GM23248 (cell line): Measurements from ENCODE around the gene ADO. TPM values are rescaled to one million over a fixed set of nuclear protein-coding genes. Genes with fewer than 3 reads are reported as not detected.

ENCODE experiments used
- DNase-seq: peaks from one replicate; pipeline ENCODE4 v3.0.0-alpha.2; 2015
- H2AFZ ChIP-seq: fragments of 200-600 bp; sonication (generic); 2 replicates; pipeline ENCODE4 v1.6.1; 2016; ENCODE audit warnings: antibody characterized with exemption
- H3F3A ChIP-seq: fragments of 200-600 bp; sonication (generic); 2 replicates; pipeline ENCODE4 v1.6.1; 2016; ENCODE audit warnings: mild to moderate bottlenecking, antibody characterized with exemption, mixed run types; ENCODE audit not compliant: insufficient read depth
- H3K27ac ChIP-seq: fragments of 200-600 bp; sonication (generic); 2 replicates; pipeline ENCODE4 v1.5.1; 2016; ENCODE audit warnings: mild to moderate bottlenecking
- H3K27me3 ChIP-seq: fragments of 200-600 bp; sonication (generic); replicated peaks from 2 replicates; pipeline ENCODE4 v1.6.1; 2016; ENCODE audit warnings: mild to moderate bottlenecking; ENCODE audit not compliant: insufficient read depth
- H3K36me3 ChIP-seq: fragments of 200-600 bp; sonication (generic); 2 replicates; pipeline ENCODE4 v1.6.1; 2016; ENCODE audit warnings: low read depth, mild to moderate bottlenecking
- H3K4me1 ChIP-seq: fragments of 200-600 bp; sonication (generic); 2 replicates; pipeline ENCODE4 v1.6.1; 2016; ENCODE audit warnings: mild to moderate bottlenecking; ENCODE audit not compliant: insufficient read depth
- H3K4me2 ChIP-seq: fragments of 200-600 bp; sonication (generic); one replicate; pipeline ENCODE4 v1.6.1; 2016; ENCODE audit warnings: mild to moderate bottlenecking; ENCODE audit not compliant: unreplicated experiment
- H3K4me3 ChIP-seq: fragments of 200-600 bp; sonication (generic); 2 replicates; pipeline ENCODE4 v1.5.1; 2016; ENCODE audit warnings: mild to moderate bottlenecking
- H3K79me2 ChIP-seq: fragments of 200-600 bp; sonication (generic); 2 replicates; pipeline ENCODE4 v1.6.1; 2016; ENCODE audit warnings: mild to moderate bottlenecking; ENCODE audit not compliant: insufficient read depth
- H3K9ac ChIP-seq: fragments of 200-600 bp; sonication (generic); 2 replicates; pipeline ENCODE4 v1.6.1; 2016; ENCODE audit warnings: mild to moderate bottlenecking
- H3K9me2 ChIP-seq: fragments of 200-600 bp; sonication (generic); 2 replicates; pipeline ENCODE4 v1.6.1; 2016; ENCODE audit warnings: mixed run types, mild to moderate bottlenecking, moderate library complexity; ENCODE audit not compliant: insufficient read depth
- H3K9me3 ChIP-seq: fragments of 200-600 bp; sonication (generic); one replicate; pipeline ENCODE4 v1.6.1; 2017; ENCODE audit warnings: low read depth
- H4K20me1 ChIP-seq: fragments of 200-600 bp; sonication (generic); 2 replicates; pipeline ENCODE4 v1.6.0; 2016; ENCODE audit not compliant: insufficient read depth
- EZH2 ChIP-seq: fragments of 200-600 bp; sonication (generic); IDR thresholded peaks from 2 replicates; pipeline ENCODE4 v1.6.1; 2018; ENCODE audit warnings: antibody characterized with exemption, mild to moderate bottlenecking; ENCODE audit not compliant: insufficient read depth, poor library complexity, severe bottlenecking
- EZH2phosphoT487 ChIP-seq: fragments of 200-600 bp; sonication (generic); IDR thresholded peaks from 2 replicates; pipeline ENCODE4 v1.6.1; 2018; ENCODE audit warnings: antibody characterized with exemption, moderate library complexity, mild to moderate bottlenecking, low read depth; ENCODE audit not compliant: insufficient read depth
- WGBS, 2 experiments: methylation state at CpG; one replicate each; pipeline ENCODE4 v1.1.6; 2015 to 2017; ENCODE audit warnings: low lambda C conversion rate in 2 of 2, low coverage in 1 of 2; ENCODE audit errors: missing lambda C conversion rate in 2 of 2; 5-methylcytosine and 5-hydroxymethylcytosine counted together
- in situ Hi-C: fragments of 300-500 bp; cut with MboI; formaldehyde crosslinking; loops from 2 replicates; pipeline ENCODE4 v1.15.0; 2020
- polyA plus RNA-seq: library from polyadenylated mRNA; unstranded; fragments of >200 nt; fragmentation: Nextera tagmentation; extraction: Ambion mirVana; gene quantifications from 2 replicates; pipeline ENCODE4 v1.2.1, GENCODE V29; 2016
- total RNA-seq: library from RNA; depleted of rRNA; stranded (reverse); fragments of >200 nt; shearing (Covaris generic); gene quantifications from 2 replicates; pipeline ENCODE4 v1.2.3, GENCODE V29; 2014

Gene ADO
- total and polyA plus RNA-seq, 2 experiments from 2014 or later: 5.5 to 38.8 TPM

- Histone ChIP-seq H3K9me3 (no peaks in the 10 kb centered on the region), H3F3A (no peaks in the 10 kb centered on the region), H4K20me1 (no peaks in the 10 kb centered on the region), H2AFZ (no peak overlapping the region), H3K9ac (no peak overlapping the region), H3K4me3 (no peak overlapping the region), H3K9me2 (no peaks in the 10 kb centered on the region), H3K4me1 (no peaks in the 10 kb centered on the region), H3K79me2 (no peaks in the 10 kb centered on the region), H3K36me3 (no peaks in the 10 kb centered on the region), H3K27me3 (peaks cover 8% of the 10 kb centered on the region; the same call in 1 of the 2 replicates), H3K4me2 (no peak overlapping the region), H3K27ac (no peak overlapping the region)
- DNase-seq: no peak
- TF ChIP-seq EZH2phosphoT487 (no peak), EZH2 (no peak)
- WGBS, 2 experiments: 43 to 51% methylated on average over 3 of the region's 3 CpGs
- in situ Hi-C loops: no loop called here
Measured at GRCh38 chr10:62850646-62851045, 46.1 kb downstream of the ADO start.

GRCh38 chr10:62851442-62851841 lies 46.9 kb downstream of the ADO start:
- DNase-seq: peak; percentile 43
- Histone ChIP-seq H4K20me1 (no peaks in the 10 kb centered on the region), H3K27me3 (0 out of 2 replicates have a peak, but pooled peaks cover 4% of the 10 kb centered on the region), H3K4me2 (no peak overlapping the region), H3K9ac (no peak overlapping the region), H3K4me3 (no peak overlapping the region), H3F3A (no peaks in the 10 kb centered on the region), H3K9me2 (no peaks in the 10 kb centered on the region), H3K36me3 (no peaks in the 10 kb centered on the region), H2AFZ (no peak overlapping the region), H3K9me3 (no peaks in the 10 kb centered on the region), H3K27ac (no peak overlapping the region), H3K4me1 (no peaks in the 10 kb centered on the region), H3K79me2 (no peaks in the 10 kb centered on the region)
- 57 to 64% methylated on average over 2 of the region's 2 CpGs for WGBS, 2 experiments
- in situ Hi-C loops: no loop called here
- TF ChIP-seq EZH2phosphoT487 (no peak), EZH2 (no peak)

DNA sequence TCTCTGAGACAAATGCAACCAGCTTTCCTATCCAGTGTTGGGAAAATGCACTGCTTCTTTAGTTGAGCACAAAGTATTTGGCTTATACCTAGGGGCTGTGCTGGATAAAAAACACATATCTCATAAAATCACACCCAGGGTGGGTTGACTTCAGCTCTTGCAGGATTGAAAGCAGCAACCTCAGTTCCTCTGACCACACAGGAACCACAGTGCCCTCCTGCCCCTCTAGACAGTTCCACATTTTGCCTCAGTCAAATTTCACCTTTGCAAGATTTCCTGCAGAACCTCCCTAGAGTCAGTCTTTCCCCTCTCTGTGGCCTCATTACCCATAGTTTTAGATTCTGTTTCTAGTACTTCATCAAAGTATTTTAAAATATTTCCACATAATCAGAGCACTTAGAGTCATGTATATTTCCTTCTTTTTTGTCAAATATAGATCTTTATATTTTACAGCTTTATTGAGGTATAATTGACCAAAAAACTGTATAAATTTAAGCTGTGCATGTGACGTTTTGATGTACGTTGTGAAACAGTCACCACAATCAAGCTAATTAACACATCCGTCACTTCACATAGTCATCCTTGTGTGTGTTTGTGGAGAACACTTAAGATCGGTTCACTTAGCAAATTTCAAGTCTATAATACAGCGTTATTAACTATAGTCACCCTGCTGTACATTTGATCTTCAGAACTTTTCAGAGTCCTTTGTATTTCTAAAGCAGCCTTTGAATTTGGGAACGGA lies 48.6 kb downstream of the ADO start:
- no peaks in the 10 kb centered on the region for H3K9me2 ChIP-seq
- H3K4me3 ChIP-seq: no peak overlapping the region
- no peak for DNase-seq
- H3K9me3 ChIP-seq: no peaks in the 10 kb centered on the region
- WGBS, 2 experiments: 56 to 61% methylated on average over 6 of the region's 6 CpGs
- TF ChIP-seq EZH2phosphoT487: no peak
- no peak overlapping the region for H3K9ac ChIP-seq
- H3K27me3 ChIP-seq: no peaks in the 10 kb centered on the region
- H2AFZ ChIP-seq: no peak overlapping the region
- H3F3A ChIP-seq: no peaks in the 10 kb centered on the region
- 0 out of 2 replicates have a peak, but pooled peaks cover 2% of the 10 kb centered on the region for H3K4me1 ChIP-seq
- no peak overlapping the region for H3K4me2 ChIP-seq
- no peaks in the 10 kb centered on the region for H3K79me2 ChIP-seq
- H3K36me3 ChIP-seq: no peaks in the 10 kb centered on the region
- in situ Hi-C loops: no loop called here
- no peak overlapping the region for H3K27ac ChIP-seq
- no peaks in the 10 kb centered on the region for H4K20me1 ChIP-seq

GRCh38 chr10:62853710-62854109 lies 49.2 kb downstream of the ADO start:
- H3K27me3 ChIP-seq: no peaks in the 10 kb centered on the region
- 69 to 72% methylated on average over 5 of the region's 5 CpGs for WGBS, 2 experiments

More at GRCh38 chr10:62853710-62854109, 49.2 kb downstream of the ADO start:
- Histone ChIP-seq H3K36me3 (no peaks in the 10 kb centered on the region), H3K4me1 (0 out of 2 replicates have a peak, but pooled peaks cover 4% of the 10 kb centered on the region), H3K27ac (no peak overlapping the region), H3K9me2 (no peaks in the 10 kb centered on the region), H3K79me2 (no peaks in the 10 kb centered on the region), H2AFZ (no peak overlapping the region), H3K4me3 (no peak overlapping the region), H3K4me2 (no peak overlapping the region), H3F3A (no peaks in the 10 kb centered on the region), H3K9me3 (no peaks in the 10 kb centered on the region), H3K9ac (no peak overlapping the region), H4K20me1 (no peaks in the 10 kb centered on the region)
- in situ Hi-C loops: no loop called here
- TF ChIP-seq EZH2phosphoT487 (no peak), EZH2 (no peak)
- DNase-seq: no peak
